Activated T-cell treated with anti-CD3 and anti-CD28 coated beads, Interleukin-2, amount 50 U/mL, for 24 hours (primary cell): Measurements from ENCODE around the gene SDR9C7.
"Not testable (repeated sequence)": the region's sequence is repeated elsewhere in the genome, so short reads cannot be mapped to it uniquely, and the experiment has no call there.

Experiments used
- DNase-seq: peaks from one replicate; pipeline ENCODE4 v3.0.0-alpha.2; 2020
- H3K27ac Mint-ChIP-seq: 2 replicates; pipeline ENCODE4 v1.8.0; 2020; ENCODE audit warnings: mild to moderate bottlenecking, mixed read lengths
- H3K27me3 Mint-ChIP-seq: 2 replicates; pipeline ENCODE4 v1.8.0; 2020; ENCODE audit warnings: mixed read lengths
- H3K36me3 Mint-ChIP-seq: 2 replicates; pipeline ENCODE4 v1.8.0; 2020; ENCODE audit warnings: low read depth, mixed read lengths
- H3K4me1 Mint-ChIP-seq: 2 replicates; pipeline ENCODE4 v1.8.0; 2020; ENCODE audit warnings: low read depth, mixed read lengths
- H3K4me3 Mint-ChIP-seq: 2 replicates; pipeline ENCODE4 v1.8.0; 2020; ENCODE audit warnings: mild to moderate bottlenecking, moderate library complexity, mixed read lengths
- H3K9me3 Mint-ChIP-seq: 2 replicates; pipeline ENCODE4 v1.8.0; 2020; ENCODE audit warnings: mixed read lengths

Gene SDR9C7

DNA sequence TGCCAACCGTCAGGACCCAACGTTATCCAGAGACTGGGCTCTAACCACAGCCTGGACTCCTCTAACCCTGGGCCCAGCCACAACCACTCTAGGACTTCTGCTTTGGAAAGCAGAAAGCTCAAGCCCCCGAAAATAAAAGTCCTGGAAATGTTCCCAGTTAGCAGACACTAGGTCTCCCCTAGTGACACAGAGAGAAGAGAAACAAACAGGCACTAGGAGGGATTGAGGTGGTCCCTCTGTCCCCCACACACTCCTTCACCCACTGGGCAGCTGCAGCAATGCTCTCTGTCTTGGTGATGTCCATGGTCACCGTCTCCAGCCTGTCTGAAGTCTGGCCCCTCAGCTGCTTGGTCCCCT lies 6.7 kb upstream of the SDR9C7 start:
- DNase-seq, H3K4me1 Mint-ChIP-seq, H3K36me3 Mint-ChIP-seq, H3K27me3 Mint-ChIP-seq, H3K4me3 Mint-ChIP-seq, H3K27ac Mint-ChIP-seq, H3K9me3 Mint-ChIP-seq: not testable (repeated sequence)

DNA sequence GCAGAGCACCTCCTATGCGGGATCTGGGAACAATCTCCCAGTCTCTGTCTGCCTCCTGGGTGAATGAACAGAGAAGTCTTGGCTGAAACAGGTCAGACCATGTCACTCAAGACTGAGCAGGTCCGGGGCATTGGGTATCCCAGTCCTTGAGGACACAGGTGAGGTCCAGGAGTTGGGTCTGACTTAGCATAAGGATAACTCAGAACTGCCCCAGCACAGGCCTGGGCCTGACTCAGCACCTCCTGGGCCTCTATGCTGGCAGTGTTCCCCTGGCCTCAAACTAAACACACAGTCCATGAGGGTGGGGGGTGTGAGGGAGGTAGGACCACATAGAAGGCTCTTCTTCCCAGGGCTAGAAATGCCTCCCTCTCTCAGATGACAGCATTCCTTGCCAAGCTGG lies 1.5 kb upstream of the SDR9C7 start:
- H3K4me1 Mint-ChIP-seq, result peaks cover 6% of the 10 kb centered on the region
- peaks cover 7% of the 10 kb centered on the region for H3K27me3 Mint-ChIP-seq
- no peaks in the 10 kb centered on the region for H3K36me3 Mint-ChIP-seq
- H3K9me3 Mint-ChIP-seq, result no peaks in the 10 kb centered on the region
- no peak overlapping the region for H3K27ac Mint-ChIP-seq
- no peak overlapping the region for H3K4me3 Mint-ChIP-seq
- DNase-seq, result no peak

DNA sequence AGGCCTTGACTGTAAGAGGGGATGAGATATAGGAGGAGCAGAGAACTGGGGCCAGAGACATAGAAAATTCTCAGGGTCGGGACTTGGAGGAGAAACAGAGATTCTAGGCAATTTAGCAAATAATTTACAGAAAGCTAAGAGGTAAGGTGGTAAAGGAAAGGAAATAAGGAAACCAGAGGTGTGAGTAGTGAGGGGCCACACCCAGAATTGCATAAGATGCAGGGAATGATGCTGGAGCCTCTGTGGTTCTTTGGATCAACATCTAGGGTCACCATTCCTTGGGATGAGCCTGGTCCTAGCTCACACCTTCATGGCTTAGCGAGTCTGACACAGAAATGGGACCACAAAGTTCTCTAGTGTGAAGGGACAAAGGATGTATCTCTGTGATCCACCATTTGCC lies 949 bp upstream of the SDR9C7 start:
- Mint-ChIP-seq H3K9me3 (no peaks in the 10 kb centered on the region), H3K27me3 (peaks cover 7% of the 10 kb centered on the region), H3K4me3 (no peak overlapping the region), H3K4me1 (peaks cover 6% of the 10 kb centered on the region), H3K36me3 (no peaks in the 10 kb centered on the region), H3K27ac (no peak overlapping the region)
- no peak for DNase-seq

DNA sequence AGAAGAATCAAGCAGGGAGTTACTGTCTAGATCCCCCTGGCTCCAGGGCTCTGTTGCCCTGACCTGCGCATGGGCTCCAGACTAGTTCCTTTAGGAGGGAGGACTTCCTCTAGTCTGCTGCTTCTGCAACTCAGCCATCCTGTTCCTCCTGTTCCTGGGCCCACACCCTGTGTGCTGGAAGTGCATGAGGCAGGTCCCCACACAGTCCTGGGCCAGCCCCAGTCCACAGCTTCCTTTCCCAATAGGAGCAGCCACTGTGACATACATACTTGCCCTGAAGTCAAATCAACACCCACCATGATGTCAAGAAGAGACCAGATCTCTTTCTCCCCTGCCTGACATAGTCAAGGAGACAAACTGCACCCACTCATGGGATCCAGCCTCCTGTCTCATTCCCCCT lies 1.3 kb downstream of the SDR9C7 start:
- no peak for DNase-seq

DNA sequence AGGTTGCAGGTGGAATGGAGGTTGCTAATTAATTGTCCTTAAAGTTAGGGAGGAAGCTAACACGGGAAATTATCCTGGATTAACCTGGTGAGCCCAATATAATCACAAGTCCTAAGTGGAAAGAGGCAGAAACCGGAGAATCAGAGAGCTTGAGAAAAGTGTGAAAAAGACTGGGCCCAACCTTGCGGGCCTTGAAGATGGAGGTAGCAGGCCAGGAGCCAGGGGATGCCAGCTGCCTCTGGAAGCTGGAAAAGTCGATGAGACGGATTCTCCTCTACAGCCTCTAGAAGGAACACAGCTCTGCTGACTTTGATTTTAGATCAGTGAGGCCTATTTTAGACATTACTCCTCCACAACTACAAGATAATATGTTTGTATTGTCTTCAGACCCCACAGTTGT lies 2.1 kb downstream of the SDR9C7 start:
- no peaks in the 10 kb centered on the region for H3K9me3 Mint-ChIP-seq
- H3K27me3 Mint-ChIP-seq, result no peaks in the 10 kb centered on the region
- H3K4me3 Mint-ChIP-seq, result no peak overlapping the region
- no peak for DNase-seq
- no peaks in the 10 kb centered on the region for H3K36me3 Mint-ChIP-seq
- H3K4me1 Mint-ChIP-seq, result peaks cover 6% of the 10 kb centered on the region
- no peak overlapping the region for H3K27ac Mint-ChIP-seq

More for the DNA sequence above, 1.3 kb downstream of the SDR9C7 start:
- Mint-ChIP-seq H3K36me3 (no peaks in the 10 kb centered on the region), H3K27me3 (peaks cover 7% of the 10 kb centered on the region), H3K4me1 (peaks cover 6% of the 10 kb centered on the region), H3K4me3 (no peak overlapping the region), H3K9me3 (no peaks in the 10 kb centered on the region), H3K27ac (no peak overlapping the region)

DNA sequence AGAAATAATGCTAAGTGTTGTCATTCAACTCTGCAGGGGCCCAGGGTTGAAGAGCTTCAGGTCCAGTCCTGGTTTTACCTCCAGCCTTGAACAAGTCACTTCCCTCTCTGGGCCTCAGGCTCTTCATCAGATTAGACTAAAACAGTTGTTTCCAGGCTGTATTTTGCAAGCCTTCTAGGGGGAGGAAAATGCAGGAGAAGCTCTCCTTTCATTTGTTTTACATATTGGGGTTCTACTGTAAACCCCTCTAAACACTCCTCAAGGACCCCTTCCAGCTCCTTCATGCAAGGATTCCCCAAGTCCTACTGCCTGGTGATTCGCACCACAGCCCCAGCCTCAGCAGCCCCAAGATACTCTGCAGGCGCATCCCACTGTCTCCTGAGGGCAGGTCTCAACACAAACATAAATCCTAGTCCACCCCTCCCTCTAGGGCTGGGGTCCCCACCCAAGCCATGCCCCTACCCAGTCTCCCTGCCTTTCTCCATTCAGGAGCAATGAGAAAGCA lies 2.7 kb downstream of the SDR9C7 start:
- DNase-seq, result no peak

DNA sequence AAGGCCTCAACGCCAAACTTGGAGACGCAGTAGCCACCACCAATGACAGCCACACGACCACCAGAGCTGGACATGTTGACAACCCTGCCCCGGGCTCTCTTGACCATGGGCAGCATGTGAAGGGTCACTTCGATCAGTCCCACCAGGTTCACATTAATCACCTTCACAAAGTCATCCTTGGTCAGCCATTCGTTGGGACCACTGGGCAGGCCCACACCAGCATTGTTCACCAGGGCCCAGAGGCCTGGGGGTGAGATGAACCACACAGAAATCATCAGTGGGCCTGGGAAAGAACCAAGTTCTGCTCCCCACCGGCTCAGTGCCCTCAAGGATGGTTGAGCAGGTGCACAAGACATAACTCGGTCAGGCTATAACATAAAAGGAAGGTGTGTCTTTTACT lies 4.0 kb downstream of the SDR9C7 start:
- H3K4me3 Mint-ChIP-seq, result no peak overlapping the region
- H3K27me3 Mint-ChIP-seq, result no peaks in the 10 kb centered on the region
- peaks cover 6% of the 10 kb centered on the region for H3K4me1 Mint-ChIP-seq
- DNase-seq, result no peak
- no peaks in the 10 kb centered on the region for H3K9me3 Mint-ChIP-seq
- H3K27ac Mint-ChIP-seq, result no peak overlapping the region
- no peaks in the 10 kb centered on the region for H3K36me3 Mint-ChIP-seq

More for the DNA sequence above, 2.7 kb downstream of the SDR9C7 start:
- no peaks in the 10 kb centered on the region for H3K36me3 Mint-ChIP-seq
- H3K4me1 Mint-ChIP-seq, result peaks cover 6% of the 10 kb centered on the region
- no peak overlapping the region for H3K4me3 Mint-ChIP-seq
- no peak overlapping the region for H3K27ac Mint-ChIP-seq
- H3K9me3 Mint-ChIP-seq, result no peaks in the 10 kb centered on the region
- no peaks in the 10 kb centered on the region for H3K27me3 Mint-ChIP-seq

DNA sequence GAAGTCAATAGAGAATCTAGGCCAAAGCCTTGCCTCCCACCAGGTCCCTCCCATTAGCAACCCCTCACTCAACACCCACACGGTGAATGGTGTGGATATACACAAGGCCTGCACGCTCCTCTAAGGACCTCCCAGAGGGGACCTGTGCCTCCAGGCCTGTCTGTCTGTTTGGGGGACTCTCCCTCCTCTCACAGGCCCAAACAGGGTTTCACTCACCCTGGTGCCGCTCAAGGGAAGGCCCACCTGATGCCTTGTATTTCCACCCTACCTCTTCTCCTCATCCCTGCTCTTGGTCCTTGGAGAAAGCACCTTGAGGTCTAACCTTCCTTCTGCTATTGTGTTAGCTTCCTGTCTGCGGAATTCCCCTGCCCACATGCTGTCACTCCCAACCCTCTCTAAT lies 4.4 kb downstream of the SDR9C7 start:
- Mint-ChIP-seq H3K9me3 (no peaks in the 10 kb centered on the region), H3K4me3 (no peak overlapping the region), H3K27ac (no peak overlapping the region), H3K27me3 (no peaks in the 10 kb centered on the region), H3K4me1 (peaks cover 6% of the 10 kb centered on the region), H3K36me3 (no peaks in the 10 kb centered on the region)
- DNase-seq, result no peak

DNA sequence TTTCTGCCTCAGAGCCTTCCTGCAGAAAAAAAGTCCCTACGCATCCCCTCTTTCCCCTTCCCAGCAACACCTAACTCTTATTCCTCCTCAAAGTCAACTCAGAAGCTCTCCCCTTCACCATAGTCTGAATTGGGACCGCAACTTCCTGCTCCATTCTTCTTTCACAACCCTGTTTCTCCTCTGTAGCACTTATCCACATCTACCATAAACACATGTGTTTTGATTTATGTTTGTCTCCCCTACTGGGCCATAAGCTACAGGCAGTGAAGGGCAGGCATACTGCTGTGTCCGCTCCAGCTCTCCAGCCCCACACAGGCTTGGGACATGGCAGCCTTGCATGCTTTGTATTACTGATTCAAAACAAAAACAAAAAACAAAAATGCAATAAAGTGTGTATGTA lies 5.9 kb downstream of the SDR9C7 start:
- no peak overlapping the region for H3K27ac Mint-ChIP-seq
- H3K36me3 Mint-ChIP-seq, result no peaks in the 10 kb centered on the region
- no peak overlapping the region for H3K4me3 Mint-ChIP-seq
- H3K4me1 Mint-ChIP-seq, result peaks cover 6% of the 10 kb centered on the region
- H3K27me3 Mint-ChIP-seq, result no peaks in the 10 kb centered on the region
- H3K9me3 Mint-ChIP-seq, result no peaks in the 10 kb centered on the region
- no peak for DNase-seq

DNA sequence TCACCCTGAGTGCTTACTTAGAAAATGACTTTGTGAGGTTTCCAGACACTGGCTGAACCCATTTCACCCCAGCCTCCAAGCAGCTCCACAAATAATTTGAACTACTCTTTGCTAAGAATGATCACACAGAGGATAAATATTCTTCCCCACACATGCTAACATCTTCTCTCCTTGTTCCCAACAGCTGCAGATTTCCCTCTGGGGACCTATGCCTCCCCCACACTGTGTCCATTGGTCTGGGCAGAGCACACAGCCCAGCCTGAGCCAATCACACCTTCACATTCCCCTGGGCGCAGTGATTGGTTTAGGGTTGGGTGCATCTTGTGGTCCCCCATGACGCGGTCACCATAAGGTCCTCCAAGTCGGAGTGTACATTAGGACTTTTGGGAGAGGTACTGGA lies 6.9 kb downstream of the SDR9C7 start:
- Mint-ChIP-seq H3K27ac (no peak overlapping the region), H3K27me3 (no peaks in the 10 kb centered on the region), H3K4me3 (no peak overlapping the region), H3K9me3 (no peaks in the 10 kb centered on the region), H3K36me3 (no peaks in the 10 kb centered on the region), H3K4me1 (peaks cover 6% of the 10 kb centered on the region)
- no peak for DNase-seq

DNA sequence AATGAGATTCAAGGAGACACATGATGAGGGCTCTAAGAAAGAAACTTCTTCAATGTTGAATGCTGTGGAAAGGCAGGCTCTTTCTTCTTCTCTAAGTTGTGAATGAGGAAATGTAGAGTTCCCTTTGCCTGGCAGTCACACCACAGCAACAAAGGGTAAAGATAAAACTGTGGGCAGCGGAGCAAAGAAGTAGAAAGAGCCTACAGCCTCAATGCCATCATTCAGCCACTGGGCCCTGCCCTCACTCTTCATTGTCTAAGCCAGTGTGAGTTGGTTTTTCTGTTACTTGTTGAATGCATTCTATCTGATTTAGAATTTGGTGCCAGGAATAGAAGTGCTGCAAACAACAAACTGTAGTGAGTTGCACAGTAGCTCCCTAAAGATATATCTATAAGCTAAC lies 12.2 kb downstream of the SDR9C7 start:
- H3K4me1 Mint-ChIP-seq, result no peaks in the 10 kb centered on the region
- H3K4me3 Mint-ChIP-seq, result no peak overlapping the region
- H3K27ac Mint-ChIP-seq, result no peak overlapping the region
- peaks cover 2% of the 10 kb centered on the region for H3K27me3 Mint-ChIP-seq
- peaks cover 3% of the 10 kb centered on the region for H3K9me3 Mint-ChIP-seq
- H3K36me3 Mint-ChIP-seq, result no peaks in the 10 kb centered on the region
- no peak for DNase-seq

DNA sequence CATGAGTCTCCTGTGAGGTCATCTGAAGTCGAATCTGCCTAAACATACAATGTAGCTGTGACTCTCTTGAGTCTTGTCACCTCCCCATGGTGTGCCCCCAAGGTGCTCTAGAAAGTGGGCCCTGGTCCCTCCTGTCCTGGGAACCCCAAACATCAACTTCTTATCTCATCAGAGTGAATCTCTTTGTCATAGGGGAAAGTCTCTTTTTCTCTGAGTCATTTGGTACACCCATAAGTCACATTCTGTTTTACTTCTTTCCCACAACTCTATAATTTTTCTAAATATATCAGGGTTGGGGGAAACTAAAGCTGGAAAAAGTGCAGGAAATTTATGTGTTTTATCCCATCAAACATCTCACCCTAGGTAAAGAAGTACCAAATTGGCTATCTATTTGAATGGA lies 12.9 kb downstream of the SDR9C7 start:
- DNase-seq, result no peak
- Mint-ChIP-seq H3K36me3 (no peaks in the 10 kb centered on the region), H3K4me1 (no peaks in the 10 kb centered on the region), H3K27ac (no peak overlapping the region), H3K9me3 (peaks cover 3% of the 10 kb centered on the region), H3K27me3 (peaks cover 8% of the 10 kb centered on the region), H3K4me3 (no peak overlapping the region)

DNA sequence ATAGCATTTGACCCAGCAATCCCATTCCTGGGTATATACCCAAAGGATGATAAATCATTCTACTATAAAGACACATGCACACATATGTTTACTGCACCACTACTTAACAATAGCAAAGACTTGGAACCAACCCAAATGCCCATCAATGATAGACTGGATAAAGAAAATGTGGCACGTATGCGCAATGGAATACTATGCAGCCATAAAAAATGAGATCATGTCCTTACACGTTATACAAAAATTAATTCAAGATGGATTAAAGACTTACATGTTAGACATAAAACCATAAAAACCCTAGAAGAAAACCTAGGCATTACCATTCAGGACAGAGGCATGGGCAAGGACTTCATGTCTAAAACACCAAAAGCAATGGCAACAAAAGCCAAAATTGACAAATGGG lies 16.1 kb downstream of the SDR9C7 start:
- not testable (repeated sequence) for H3K36me3 Mint-ChIP-seq, H3K9me3 Mint-ChIP-seq, H3K27ac Mint-ChIP-seq, H3K4me3 Mint-ChIP-seq, H3K4me1 Mint-ChIP-seq, DNase-seq
- H3K27me3 Mint-ChIP-seq, result peaks cover 17% of the 10 kb centered on the region

DNA sequence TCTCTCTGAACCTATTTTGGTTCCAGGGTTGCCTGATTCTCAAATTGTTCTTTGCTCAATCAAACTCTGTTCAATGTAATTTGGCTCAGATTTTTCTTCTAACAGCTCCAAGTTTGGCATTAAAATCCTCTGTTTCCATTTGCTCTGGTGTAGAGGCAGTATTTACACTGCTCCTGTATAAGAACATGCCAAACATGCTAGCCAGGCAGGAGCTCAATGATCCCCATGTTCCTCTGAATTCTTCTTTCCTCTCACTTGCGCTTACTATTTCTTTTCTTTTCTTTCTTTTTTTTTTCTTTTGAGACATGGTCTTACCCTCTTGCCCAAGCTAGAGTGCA lies 17.2 kb downstream of the SDR9C7 start:
- H3K4me1 Mint-ChIP-seq, result no peaks in the 10 kb centered on the region
- peaks cover 3% of the 10 kb centered on the region for H3K9me3 Mint-ChIP-seq
- H3K27me3 Mint-ChIP-seq, result peaks cover 17% of the 10 kb centered on the region
- H3K4me3 Mint-ChIP-seq, result no peak overlapping the region
- no peak overlapping the region for H3K27ac Mint-ChIP-seq
- H3K36me3 Mint-ChIP-seq, result no peaks in the 10 kb centered on the region
- DNase-seq, result no peak

DNA sequence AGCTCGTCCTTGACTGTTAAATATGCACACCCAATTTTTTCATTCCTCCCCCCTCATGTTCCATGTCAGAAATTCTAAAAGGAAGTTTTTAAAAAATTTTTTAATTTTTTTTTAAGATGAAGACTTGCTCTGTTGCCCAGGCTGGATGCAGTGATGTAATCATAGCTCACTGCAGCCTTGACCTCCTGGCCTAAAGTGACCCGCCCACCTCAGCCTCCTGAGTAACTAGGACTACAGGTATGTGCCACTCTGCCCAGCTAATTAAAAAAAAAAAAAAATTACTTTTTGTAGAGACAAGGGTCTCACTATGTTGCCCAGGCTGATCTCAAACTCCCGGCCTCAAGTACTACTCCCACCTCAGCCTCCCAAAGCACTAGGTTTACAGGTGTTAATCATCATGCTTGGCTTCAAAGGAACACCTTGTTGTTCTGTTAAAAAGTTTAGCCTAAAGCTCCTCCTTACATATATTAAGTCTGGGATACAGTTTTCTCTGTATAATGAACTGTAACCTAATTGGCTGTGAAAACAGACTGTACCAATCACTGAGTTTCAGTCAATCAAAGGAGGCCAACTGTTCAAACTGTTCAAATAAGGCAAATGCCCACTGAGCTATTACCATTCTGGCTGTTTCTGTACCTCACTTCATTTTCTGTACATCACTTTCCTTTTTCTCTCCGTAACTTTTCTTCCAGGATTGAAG lies 17.8 kb downstream of the SDR9C7 start:
- DNase-seq, result no peak
- Mint-ChIP-seq H3K27ac (no peak overlapping the region), H3K4me3 (no peak overlapping the region), H3K4me1 (no peaks in the 10 kb centered on the region), H3K36me3 (no peaks in the 10 kb centered on the region), H3K27me3 (peaks cover 21% of the 10 kb centered on the region), H3K9me3 (peaks cover 3% of the 10 kb centered on the region)

DNA sequence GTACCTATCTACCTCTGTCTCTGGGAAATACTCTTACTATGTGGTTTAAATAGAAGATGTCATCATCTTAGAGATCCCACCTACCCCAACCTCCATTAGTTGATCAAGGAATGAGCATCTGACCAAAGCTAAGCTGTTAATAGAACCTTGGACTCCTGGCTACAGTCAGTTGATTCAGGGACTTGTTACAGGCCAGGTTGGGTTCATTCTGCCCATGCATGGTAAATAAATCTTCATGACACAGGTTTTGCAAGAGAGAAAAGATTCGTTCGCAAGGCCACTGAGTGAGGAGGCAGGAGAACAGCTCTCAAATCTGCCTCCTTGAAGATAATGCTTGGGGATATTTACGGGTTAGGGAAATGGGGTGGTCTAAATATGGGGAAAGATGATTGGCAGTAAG lies 19.5 kb downstream of the SDR9C7 start:
- H3K36me3 Mint-ChIP-seq, result no peaks in the 10 kb centered on the region
- H3K27me3 Mint-ChIP-seq, result peaks cover 24% of the 10 kb centered on the region
- no peak overlapping the region for H3K4me3 Mint-ChIP-seq
- H3K4me1 Mint-ChIP-seq, result no peaks in the 10 kb centered on the region
- no peak overlapping the region for H3K27ac Mint-ChIP-seq
- peaks cover 8% of the 10 kb centered on the region for H3K9me3 Mint-ChIP-seq
- no peak for DNase-seq
